Endodermal cell (in vitro differentiated cells): ENCODE measurements around the gene GPS1. TPM values are rescaled to one million over a fixed set of nuclear protein-coding genes. Genes with fewer than 3 reads are reported as not detected.

Experiments
- DNase-seq: peaks from one replicate; pipeline ENCODE4 v3.0.0-alpha.2; 2017
- H3K27ac ChIP-seq: 2 replicates; pipeline ENCODE4 v1.5.1; 2013; ENCODE audit warnings: mild to moderate bottlenecking, low read depth, low read length, moderate library complexity
- H3K27me3 ChIP-seq: 2 replicates; pipeline ENCODE4 v1.6.1; 2013; ENCODE audit warnings: mild to moderate bottlenecking, low read length, moderate library complexity; ENCODE audit not compliant: insufficient read depth, control insufficient read depth, poor library complexity, severe bottlenecking
- H3K36me3 ChIP-seq: 2 replicates; pipeline ENCODE4 v1.7.0; 2013; ENCODE audit warnings: mild to moderate bottlenecking, low read length, moderate library complexity; ENCODE audit not compliant: control insufficient read depth, insufficient read depth
- H3K4me1 ChIP-seq: one replicate; pipeline ENCODE4 v1.7.0; 2013; ENCODE audit warnings: low read length; ENCODE audit not compliant: control insufficient read depth, insufficient read depth
- H3K4me3 ChIP-seq: 2 replicates; pipeline ENCODE4 v1.5.1; 2013; ENCODE audit warnings: mild to moderate bottlenecking, low read length, moderate library complexity
- H3K9ac ChIP-seq: 2 replicates; pipeline ENCODE4 v1.6.1; 2013; ENCODE audit warnings: mild to moderate bottlenecking, low read length, moderate library complexity; ENCODE audit not compliant: poor library complexity, severe bottlenecking; ENCODE audit errors: extremely low read depth
- H3K9me3 ChIP-seq: 2 replicates; pipeline ENCODE4 v1.6.1; 2013; ENCODE audit warnings: mild to moderate bottlenecking, low read length, moderate library complexity; ENCODE audit not compliant: control insufficient read depth
- H3K27ac Mint-ChIP-seq: 2 replicates; pipeline ENCODE4 v1.8.0; 2020; ENCODE audit warnings: mixed read lengths
- H3K27me3 Mint-ChIP-seq: 2 replicates; pipeline ENCODE4 v1.8.0; 2021; ENCODE audit warnings: mild to moderate bottlenecking, mixed read lengths; ENCODE audit not compliant: insufficient read depth
- H3K36me3 Mint-ChIP-seq: 2 replicates; pipeline ENCODE4 v1.8.0; 2020; ENCODE audit warnings: low read depth, mixed read lengths
- H3K4me1 Mint-ChIP-seq: 2 replicates; pipeline ENCODE4 v1.8.0; 2020; ENCODE audit warnings: mixed read lengths
- H3K4me3 Mint-ChIP-seq: 2 replicates; pipeline ENCODE4 v1.8.0; 2020; ENCODE audit warnings: mild to moderate bottlenecking, moderate library complexity, mixed read lengths
- H3K9me3 Mint-ChIP-seq: 2 replicates; pipeline ENCODE4 v1.8.0; 2020; ENCODE audit warnings: mild to moderate bottlenecking, mixed read lengths
- CTCF ChIP-seq: fragments of 200-600 bp; sonication (generic); conservative IDR thresholded peaks from 2 replicates; pipeline ENCODE4 v1.5.0; 2021; ENCODE audit warnings: antibody characterized with exemption, mild to moderate bottlenecking
- WGBS, 2 experiments: methylation state at CpG; one replicate each; pipeline versions ENCODE4 v1.1.5 to v1.1.7; 2013; ENCODE audit warnings: missing lambda C conversion rate in 2 of 2, mixed read lengths in 1 of 2; ENCODE audit not compliant: insufficient coverage in 1 of 2, insufficient read length in 1 of 2; 5-methylcytosine and 5-hydroxymethylcytosine counted together
- total RNA-seq, 2 donors: library from RNA; stranded (reverse); fragmentation: NEBNext Ultra II Directional in 1 of 2; extraction: Animal tissue kit (Norgen Biotek cat#: 25700) in 1 of 2; gene quantifications; 2 replicates in 1 of 2; 3 replicates in 1 of 2; pipeline ENCODE4 v1.2.1, GENCODE V29; 2021

The GPS1 gene
- total RNA-seq, 2 donors from 2014 or later, result 152 to 153 TPM

- H3K9me3 Mint-ChIP-seq, result no peaks in the 10 kb centered on the region
- TF ChIP-seq CTCF, result no peak
- no peaks in the 10 kb centered on the region for H3K27me3 Mint-ChIP-seq
- H3K4me1 Mint-ChIP-seq, result peaks cover 4% of the 10 kb centered on the region
- no peak overlapping the region for H3K27ac ChIP-seq
- H3K9me3 ChIP-seq, result no peaks in the 10 kb centered on the region
- 96 to 98% methylated on average over 14 to 28 of the region's 28 CpGs for WGBS, 2 experiments
- peaks cover 11% of the 10 kb centered on the region for H3K36me3 Mint-ChIP-seq
- H3K4me1 ChIP-seq, result no peaks in the 10 kb centered on the region
- H3K9ac ChIP-seq, result no peak overlapping the region
- H3K27ac Mint-ChIP-seq, result no peak overlapping the region
- no peaks in the 10 kb centered on the region for H3K27me3 ChIP-seq
- peak overlapping the region; percentile 78 for H3K4me3 Mint-ChIP-seq
- no peak overlapping the region for H3K4me3 ChIP-seq
- no peak for DNase-seq
- H3K36me3 ChIP-seq, result peaks cover 47% of the 10 kb centered on the region
These were observed 2.0 kb downstream of the GPS1 start for GRCh38 chr17:82053556-82054263.

- TF ChIP-seq CTCF, result no peak
- no peak for DNase-seq
- Mint-ChIP-seq H3K4me1 (peaks cover 4% of the 10 kb centered on the region), H3K36me3 (peaks cover 11% of the 10 kb centered on the region), H3K4me3 (no peak overlapping the region), H3K27me3 (no peaks in the 10 kb centered on the region), H3K27ac (no peak overlapping the region), H3K9me3 (no peaks in the 10 kb centered on the region)
- H3K36me3 ChIP-seq, result peaks cover 40% of the 10 kb centered on the region
- H3K9me3 ChIP-seq, result no peaks in the 10 kb centered on the region
- H3K27ac ChIP-seq, result no peak overlapping the region
- H3K27me3 ChIP-seq, result no peaks in the 10 kb centered on the region
- WGBS, 2 experiments, result 94 to 97% methylated on average over 24 to 38 of the region's 38 CpGs
- H3K4me1 ChIP-seq, result no peaks in the 10 kb centered on the region
- H3K4me3 ChIP-seq, result no peak overlapping the region
- H3K9ac ChIP-seq, result no peak overlapping the region
These were observed 2.8 kb downstream of the GPS1 start for GRCh38 chr17:82054351-82055022.

- Mint-ChIP-seq H3K4me3 (no peak overlapping the region), H3K4me1 (peaks cover 4% of the 10 kb centered on the region), H3K27me3 (no peaks in the 10 kb centered on the region), H3K9me3 (no peaks in the 10 kb centered on the region), H3K27ac (no peak overlapping the region), H3K36me3 (peaks cover 13% of the 10 kb centered on the region)
- Histone ChIP-seq H3K9me3 (no peaks in the 10 kb centered on the region), H3K27me3 (no peaks in the 10 kb centered on the region), H3K27ac (no peak overlapping the region), H3K4me1 (no peaks in the 10 kb centered on the region), H3K36me3 (peaks cover 39% of the 10 kb centered on the region), H3K9ac (no peak overlapping the region), H3K4me3 (no peak overlapping the region)
- TF ChIP-seq CTCF, result no peak
- 91 to 94% methylated on average over 18 to 26 of the region's 26 CpGs for WGBS, 2 experiments
- no peak for DNase-seq
These were observed 3.6 kb downstream of the GPS1 start for GRCh38 chr17:82055023-82055964.
